SH-SY5Y (cell line): ENCODE measurements around the gene MLLT1.

ENCODE experiments used
- GATA2 ChIP-seq: IDR thresholded peaks from 2 replicates; pipeline ENCODE4 v1.6.1; 2011; ENCODE audit warnings: mild to moderate bottlenecking, low read depth, low read length
- GATA3 ChIP-seq: IDR thresholded peaks from 2 replicates; pipeline ENCODE4 v1.6.1; 2011; ENCODE audit warnings: low read depth, mild to moderate bottlenecking, low read length, moderate library complexity

The MLLT1 gene

GRCh38 chr19:6227156-6227935, 52.4 kb downstream of the MLLT1 start:
- no peak for TF ChIP-seq GATA2
- TF ChIP-seq GATA3: no peak

- TF ChIP-seq GATA2 (no peak), GATA3 (no peak)
Measured at GRCh38 chr19:6226444-6227155, 53.2 kb downstream of the MLLT1 start.

- TF ChIP-seq GATA2: no peak
- TF ChIP-seq GATA3: no peak
Measured at GRCh38 chr19:6226012-6226411, 53.8 kb downstream of the MLLT1 start.

- TF ChIP-seq GATA3: no peak
- no peak for TF ChIP-seq GATA2
Measured at GRCh38 chr19:6225232-6225865, 54.4 kb downstream of the MLLT1 start.

GRCh38 chr19:6224308-6224675, 55.5 kb downstream of the MLLT1 start:
- TF ChIP-seq GATA3 (no peak), GATA2 (no peak)

- TF ChIP-seq GATA2: no peak
- TF ChIP-seq GATA3: no peak
Measured at GRCh38 chr19:6223461-6224307, 56.1 kb downstream of the MLLT1 start.

- no peak for TF ChIP-seq GATA3
- TF ChIP-seq GATA2: no peak
Measured at GRCh38 chr19:6222884-6223283, 56.9 kb downstream of the MLLT1 start.

- no peak for TF ChIP-seq GATA2
- no peak for TF ChIP-seq GATA3
Measured at GRCh38 chr19:6221878-6222746, 57.7 kb downstream of the MLLT1 start.

- TF ChIP-seq GATA3 (no peak), GATA2 (no peak)
Measured at GRCh38 chr19:6221220-6221877, 58.4 kb downstream of the MLLT1 start.

- TF ChIP-seq GATA3 (no peak), GATA2 (no peak)
Measured at GRCh38 chr19:6220385-6221191, 59.2 kb downstream of the MLLT1 start.

GRCh38 chr19:6219586-6220290, 60.0 kb downstream of the MLLT1 start:
- TF ChIP-seq GATA2 (no peak), GATA3 (no peak)

GRCh38 chr19:6219147-6219525, 60.6 kb downstream of the MLLT1 start:
- TF ChIP-seq GATA3 (no peak), GATA2 (no peak)
